Upper lobe of left lung (tissue), 4 donors: ENCODE measurements around the gene NCAPG2.

ENCODE experiments used
- POLR2A ChIP-seq, 4 donors: fragments of 450-650 bp; IDR thresholded peaks; one replicate each; pipeline ENCODE4 v1.5.1; 2016 to 2017; ENCODE audit warnings: antibody characterized with exemption in 4 of 4, mild to moderate bottlenecking in 2 of 4
- TF ChIP-seq, protein P1 (sequence below), 6 experiments: fragments of 450-650 bp in 4 of 6; fragments of 200-600 bp in 2 of 6; sonication (generic) in 2 of 6; IDR thresholded peaks; one replicate each; pipeline ENCODE4 v1.5.1; 2016 to 2019; ENCODE audit warnings: antibody characterized with exemption in 6 of 6

DNA sequence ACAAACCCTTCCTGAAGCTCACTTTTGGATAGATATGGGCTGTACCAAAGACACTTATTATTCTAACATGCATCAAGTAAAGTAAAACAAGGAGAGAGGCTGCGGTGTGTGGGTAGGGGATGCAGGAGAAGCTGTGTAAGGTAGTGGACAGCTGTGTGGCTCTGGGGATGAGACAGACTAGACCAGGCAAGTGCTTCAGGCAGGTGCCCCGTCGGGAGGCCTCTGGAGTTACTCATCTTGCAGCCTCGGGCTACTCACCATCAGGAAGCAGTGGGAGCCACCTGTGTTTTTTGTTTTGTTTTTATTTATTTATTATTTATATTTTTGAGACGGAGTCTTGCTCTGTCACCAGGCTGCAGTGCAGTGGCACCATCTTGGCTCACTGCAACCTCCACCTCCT lies 49.3 kb upstream of the NCAPG2 start:
- TF ChIP-seq, protein P1, sequence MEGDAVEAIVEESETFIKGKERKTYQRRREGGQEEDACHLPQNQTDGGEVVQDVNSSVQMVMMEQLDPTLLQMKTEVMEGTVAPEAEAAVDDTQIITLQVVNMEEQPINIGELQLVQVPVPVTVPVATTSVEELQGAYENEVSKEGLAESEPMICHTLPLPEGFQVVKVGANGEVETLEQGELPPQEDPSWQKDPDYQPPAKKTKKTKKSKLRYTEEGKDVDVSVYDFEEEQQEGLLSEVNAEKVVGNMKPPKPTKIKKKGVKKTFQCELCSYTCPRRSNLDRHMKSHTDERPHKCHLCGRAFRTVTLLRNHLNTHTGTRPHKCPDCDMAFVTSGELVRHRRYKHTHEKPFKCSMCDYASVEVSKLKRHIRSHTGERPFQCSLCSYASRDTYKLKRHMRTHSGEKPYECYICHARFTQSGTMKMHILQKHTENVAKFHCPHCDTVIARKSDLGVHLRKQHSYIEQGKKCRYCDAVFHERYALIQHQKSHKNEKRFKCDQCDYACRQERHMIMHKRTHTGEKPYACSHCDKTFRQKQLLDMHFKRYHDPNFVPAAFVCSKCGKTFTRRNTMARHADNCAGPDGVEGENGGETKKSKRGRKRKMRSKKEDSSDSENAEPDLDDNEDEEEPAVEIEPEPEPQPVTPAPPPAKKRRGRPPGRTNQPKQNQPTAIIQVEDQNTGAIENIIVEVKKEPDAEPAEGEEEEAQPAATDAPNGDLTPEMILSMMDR (IDR thresholded peaks at IDR 0.05) = no peak
- no peak for TF ChIP-seq POLR2A (IDR thresholded peaks at IDR 0.05)
